HG03575 (cell line): ENCODE measurements around the gene ASPA.

ENCODE experiments used
- ATAC-seq: cut with Tn5 transposase; IDR thresholded peaks from one replicate; pipeline ENCODE4 v1.9.1; 2021; ENCODE audit not compliant: unreplicated experiment, insufficient number of reproducible peaks, low FRiP score; ENCODE audit errors: extremely low read depth

ASPA gene

GRCh38 chr17:3531266-3532101, 55.7 kb downstream of the ASPA start:
- ATAC-seq = no peak

- ATAC-seq = no peak
These were observed 56.5 kb downstream of the ASPA start for GRCh38 chr17:3532106-3532858.

- no peak for ATAC-seq
These were observed 57.0 kb downstream of the ASPA start for GRCh38 chr17:3532859-3533142.

- ATAC-seq = no peak
These were observed 58.0 kb downstream of the ASPA start for GRCh38 chr17:3533752-3534151.

GRCh38 chr17:3534881-3535252, 59.1 kb downstream of the ASPA start:
- ATAC-seq = no peak

- ATAC-seq = no peak
These were observed 59.6 kb downstream of the ASPA start for GRCh38 chr17:3535253-3535995.

- no peak for ATAC-seq
These were observed 60.9 kb downstream of the ASPA start for GRCh38 chr17:3536716-3537115.

GRCh38 chr17:3539881-3540540, 64.2 kb downstream of the ASPA start:
- ATAC-seq = no peak

- ATAC-seq = no peak
These were observed 66.8 kb downstream of the ASPA start for GRCh38 chr17:3542410-3543088.

- ATAC-seq = no peak
These were observed 67.7 kb downstream of the ASPA start for GRCh38 chr17:3543453-3543852.

GRCh38 chr17:3544365-3544764, 68.6 kb downstream of the ASPA start:
- no peak for ATAC-seq

- no peak for ATAC-seq
These were observed 69.4 kb downstream of the ASPA start for GRCh38 chr17:3545151-3545550.

GRCh38 chr17:3546521-3546920, 70.7 kb downstream of the ASPA start:
- ATAC-seq = no peak

- ATAC-seq = no peak
These were observed 71.2 kb downstream of the ASPA start for GRCh38 chr17:3546997-3547396.

GRCh38 chr17:3547628-3548027, 71.8 kb downstream of the ASPA start:
- no peak for ATAC-seq

- no peak for ATAC-seq
These were observed 73.9 kb downstream of the ASPA start for GRCh38 chr17:3549610-3550162.

GRCh38 chr17:3551189-3551588, 75.4 kb downstream of the ASPA start:
- no peak for ATAC-seq

- ATAC-seq = no peak
These were observed 77.1 kb downstream of the ASPA start for GRCh38 chr17:3552916-3553315.
